ENCODE results near the gene CAMSAP2.

CAMSAP2 gene

DNA sequence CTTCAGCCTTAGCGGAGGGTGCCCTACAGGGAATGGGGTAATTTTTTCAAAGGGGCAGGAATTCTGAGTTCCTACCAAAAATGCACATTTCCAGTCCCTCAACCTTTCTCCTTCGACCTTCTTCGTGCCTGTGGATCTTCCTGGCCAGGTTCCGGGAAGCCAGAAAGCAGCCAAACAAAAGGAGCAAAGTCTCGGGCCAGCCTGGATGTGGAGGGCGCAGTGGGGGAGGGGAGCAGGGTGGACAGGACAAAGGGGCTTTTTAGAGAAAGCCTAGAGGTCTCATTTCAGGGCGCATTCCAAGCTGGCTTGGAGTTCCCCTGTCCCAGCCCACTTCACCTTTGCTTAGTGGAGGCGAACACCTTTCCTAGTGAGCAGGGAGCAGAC is 153.1 kb downstream of the CAMSAP2 start:
- DNase-seq, result peak in 3 of 42 donors; percentile 13 to 36 (median 30)
- intact Hi-C loops (cut with DNase I), result no loop called here

- intact Hi-C loops (cut with DNase I), result no loop called here
These were observed 153.9 kb downstream of the CAMSAP2 start for GRCh38 chr1:200892546-200892945.

DNA sequence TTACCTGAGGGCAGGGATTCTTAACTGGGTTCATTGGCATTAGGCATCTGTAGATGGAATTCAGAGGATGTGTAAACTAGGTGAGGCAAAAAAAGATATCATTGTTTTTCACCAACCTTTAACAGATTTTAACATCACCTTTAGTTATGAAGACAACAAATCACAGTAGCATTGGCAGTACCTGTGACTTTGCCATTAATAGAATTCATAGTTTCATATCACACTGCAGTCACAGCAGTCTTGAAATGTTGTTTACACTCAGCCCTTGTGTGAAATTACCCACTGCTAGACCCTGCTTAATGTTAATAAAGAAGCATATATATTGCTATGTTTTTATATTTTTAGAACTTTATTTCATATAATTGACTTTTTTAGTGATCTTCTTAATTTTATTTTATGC is 154.3 kb downstream of the CAMSAP2 start:
- intact Hi-C loops (cut with DNase I), result no loop called here
- DNase-seq, result no peak

More at GRCh38 chr1:200892546-200892945, 153.9 kb downstream of the CAMSAP2 start:
- no peak for DNase-seq

DNA sequence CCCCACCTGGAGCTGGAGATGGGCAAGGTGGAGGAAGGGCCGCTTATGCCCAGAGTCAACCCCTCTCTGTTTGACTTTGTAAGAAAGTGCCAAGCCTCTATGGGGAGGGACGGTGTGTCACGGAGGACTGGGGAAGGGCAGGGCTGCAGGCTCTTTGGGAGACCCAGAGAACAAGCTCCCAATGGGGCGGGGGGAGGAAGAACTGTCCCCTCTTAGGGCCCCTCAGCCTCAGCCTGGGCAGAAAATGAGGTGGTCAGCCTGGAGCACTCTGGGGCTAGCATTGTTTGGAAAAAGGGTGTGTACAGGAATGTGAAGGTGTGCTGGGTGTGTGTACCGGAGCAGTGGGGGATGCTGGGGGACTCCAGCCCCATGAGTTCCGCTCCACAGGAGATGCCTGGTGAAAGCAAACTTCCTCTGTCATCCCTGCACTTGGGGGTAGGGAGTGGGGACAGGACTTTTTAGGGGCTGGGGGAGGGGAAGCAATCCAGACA is 154.8 kb downstream of the CAMSAP2 start:
- DNase-seq, result no peak
- intact Hi-C loops (cut with DNase I), result no loop called here

DNA sequence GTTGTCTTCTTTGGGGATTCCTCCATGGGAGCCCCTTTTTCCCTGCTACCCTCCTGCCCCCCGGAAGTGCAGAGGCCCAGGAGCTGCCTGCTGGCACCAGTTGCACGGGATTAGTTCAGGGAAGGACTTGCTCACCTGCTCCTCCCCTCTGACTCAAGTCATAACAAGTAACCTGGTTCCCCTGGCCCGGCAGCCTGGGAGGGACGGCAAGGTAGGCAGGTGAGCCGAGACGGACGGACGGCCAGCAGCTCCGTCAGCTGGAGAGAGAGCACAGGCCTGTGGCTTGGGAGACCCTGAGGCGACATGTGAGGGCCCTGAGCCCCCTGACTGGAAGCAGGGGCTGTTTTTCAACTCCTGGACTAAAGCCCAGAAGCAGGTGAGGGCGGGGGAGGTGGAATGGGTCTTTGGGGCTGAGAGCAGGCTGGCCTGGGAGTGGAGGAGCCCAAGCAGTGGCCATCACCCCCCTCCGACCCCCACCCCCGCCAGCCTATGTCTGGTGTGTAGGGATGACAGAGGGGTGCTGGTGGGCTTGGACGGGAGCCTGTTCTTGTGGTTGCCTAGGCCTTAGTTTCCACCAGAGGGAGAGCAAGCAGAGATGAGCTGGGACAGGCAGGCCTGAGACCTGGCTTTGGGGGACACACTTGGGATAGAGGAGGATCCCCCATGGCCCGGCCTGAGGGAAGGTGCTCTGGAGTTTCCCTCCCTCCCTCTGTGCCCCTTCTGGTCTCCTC is 156.2 kb downstream of the CAMSAP2 start, which contains the start of gene INAVA:
TSS of gene INAVA (plus strand) at position 189 of the 731 bp plus-strand sequence. CDS start 3,501 bp downstream, outside the sequence.
- intact Hi-C loops (cut with DNase I), result no loop called here
- DNase-seq, result no peak

GRCh38 chr1:200895443-200895789 is 156.7 kb downstream of the CAMSAP2 start:
- intact Hi-C loops (cut with DNase I), result no loop called here
- DNase-seq, result no peak

DNA sequence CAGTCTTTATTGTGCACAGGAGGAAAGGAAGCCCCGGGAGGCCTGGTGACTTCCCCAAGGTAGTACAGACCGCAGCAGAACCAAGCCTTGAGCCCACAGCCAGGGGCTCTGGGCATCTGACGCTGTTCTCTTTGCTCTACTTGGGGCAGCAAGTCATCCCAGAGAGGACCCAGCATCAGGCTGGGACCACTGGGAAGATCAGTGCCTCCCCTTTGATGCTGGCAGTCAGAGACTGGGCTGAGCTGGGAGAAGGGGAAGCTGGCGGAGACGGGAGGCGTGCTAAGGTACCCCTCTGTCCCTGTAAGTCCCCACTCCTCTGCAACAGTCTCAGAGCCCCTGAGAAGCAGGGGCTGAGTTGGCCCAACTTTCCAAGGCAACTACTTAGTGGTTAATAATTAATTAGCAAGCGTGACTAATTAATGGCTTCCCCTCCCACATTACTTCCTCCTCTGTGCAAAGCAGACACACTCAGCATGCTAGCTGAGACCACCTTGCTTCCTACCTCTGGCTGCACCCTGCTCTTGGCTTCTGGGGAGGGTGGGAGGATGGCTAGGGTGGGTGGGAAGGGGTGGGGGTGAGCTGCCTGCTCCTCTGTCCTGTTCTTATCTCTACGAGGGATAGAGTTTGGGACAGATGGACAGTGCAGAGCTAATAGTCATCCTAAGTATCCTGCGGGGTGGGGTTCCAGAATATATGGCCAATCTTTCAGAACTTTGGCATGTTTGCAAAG is 157.3 kb downstream of the CAMSAP2 start:
- intact Hi-C loops (cut with DNase I), result no loop called here
- DNase-seq, result no peak

DNA sequence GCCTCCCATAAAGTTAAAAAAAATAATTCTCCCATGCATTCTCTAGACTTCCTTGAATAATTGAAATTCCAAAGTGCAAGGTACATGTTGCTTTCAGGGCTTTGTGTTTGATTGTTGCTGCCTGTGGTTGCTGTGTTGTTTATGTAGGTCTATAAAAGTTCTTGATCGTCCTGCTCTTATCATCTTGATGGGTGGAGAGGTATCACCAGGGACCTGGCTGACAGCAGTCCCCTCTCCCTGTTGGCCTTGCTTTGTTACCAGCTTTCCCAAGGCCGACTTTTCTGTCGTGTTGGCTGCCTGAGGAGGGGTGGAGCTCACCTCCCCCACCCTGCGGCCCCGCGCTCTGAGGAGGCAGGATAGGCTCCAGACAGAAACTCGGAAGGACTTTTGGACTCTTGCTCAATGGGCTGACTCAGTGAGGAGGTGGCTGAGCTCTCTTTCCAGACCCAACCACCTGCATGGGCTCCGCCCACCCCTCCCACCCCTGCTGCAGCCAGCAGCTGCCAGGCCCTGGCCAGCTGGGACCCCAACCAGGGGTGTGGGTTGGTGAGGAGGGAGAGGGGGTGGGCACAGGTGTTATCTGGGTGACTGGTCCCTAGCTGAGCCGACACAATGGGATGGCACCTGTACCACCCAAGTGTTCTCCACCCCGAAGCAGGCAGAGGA is 158.0 kb downstream of the CAMSAP2 start:
- no peak for DNase-seq
- intact Hi-C loops (cut with DNase I), result no loop called here

DNA sequence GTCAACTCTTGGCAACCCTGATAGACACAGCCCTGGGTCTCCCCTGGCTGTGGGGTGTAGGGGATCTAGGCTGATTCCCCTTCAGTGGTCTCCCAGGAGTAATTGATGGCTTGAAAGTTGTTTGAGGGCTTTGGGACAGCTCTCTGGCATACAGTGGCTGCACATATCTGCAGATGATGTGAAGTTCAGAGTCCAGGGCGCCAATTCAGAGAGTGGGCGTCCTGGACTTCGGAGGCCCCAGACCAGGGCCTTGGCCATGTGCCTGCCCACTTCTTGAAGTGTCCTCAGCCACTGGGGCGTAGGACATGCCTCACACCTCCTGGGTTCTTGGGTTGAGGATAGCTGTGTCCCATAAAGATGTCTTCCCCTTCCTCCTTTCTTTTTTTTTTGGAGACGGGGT is 158.6 kb downstream of the CAMSAP2 start:
- intact Hi-C loops (cut with DNase I), result no loop called here
- DNase-seq, result no peak

- DNase-seq, result no peak
- intact Hi-C loops (cut with DNase I), result no loop called here
These were observed 160.3 kb downstream of the CAMSAP2 start for GRCh38 chr1:200899015-200899386.

DNA sequence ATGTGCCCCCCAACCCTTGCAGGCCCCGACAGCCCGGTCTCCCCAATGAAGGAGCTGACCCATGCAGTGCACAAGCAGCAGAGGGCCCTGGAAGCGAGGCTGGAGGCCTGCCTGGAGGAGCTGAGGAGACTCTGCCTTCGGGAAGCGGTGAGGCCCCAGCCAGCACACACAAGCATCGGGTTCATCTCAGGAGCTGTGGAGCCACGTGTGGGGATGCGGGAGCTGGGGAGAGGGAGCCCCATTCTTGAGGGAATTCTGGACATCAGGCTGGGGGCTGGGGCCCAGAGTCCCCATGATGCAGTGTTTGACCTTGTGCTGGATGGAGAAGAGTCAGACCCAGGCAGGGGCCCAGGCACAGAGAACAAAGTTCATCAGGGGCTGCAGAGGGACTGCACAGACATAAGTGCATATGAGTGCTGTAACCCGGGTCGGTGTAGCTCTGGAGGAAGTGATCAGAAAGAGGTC is 160.8 kb downstream of the CAMSAP2 start:
- intact Hi-C loops (cut with DNase I), result no loop called here
- DNase-seq, result no peak

- intact Hi-C loops (cut with DNase I), result no loop called here
- no peak for DNase-seq
These were observed 161.5 kb downstream of the CAMSAP2 start for GRCh38 chr1:200899954-200900867.

DNA sequence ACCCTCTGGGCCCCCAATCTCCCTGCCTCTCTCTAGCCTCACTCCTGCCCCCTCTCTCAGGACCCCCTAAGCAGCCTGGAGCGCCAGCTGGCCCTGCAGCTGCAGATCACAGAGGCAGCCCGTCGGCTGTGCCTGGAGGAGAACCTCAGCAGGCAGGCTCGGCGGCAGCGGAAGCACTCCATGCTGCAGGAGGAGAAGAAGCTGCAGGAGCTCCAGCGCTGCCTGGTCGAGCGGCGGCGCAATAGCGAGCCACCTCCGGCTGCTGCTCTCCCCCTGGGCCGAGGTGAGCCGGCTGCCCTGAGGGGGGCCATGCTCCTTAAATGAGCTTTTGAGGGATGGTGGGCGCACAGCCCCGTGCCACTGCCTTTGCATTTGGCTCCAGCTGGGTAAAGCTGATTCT is 162.2 kb downstream of the CAMSAP2 start:
- no peak for DNase-seq
- intact Hi-C loops (cut with DNase I), result no loop called here

DNA sequence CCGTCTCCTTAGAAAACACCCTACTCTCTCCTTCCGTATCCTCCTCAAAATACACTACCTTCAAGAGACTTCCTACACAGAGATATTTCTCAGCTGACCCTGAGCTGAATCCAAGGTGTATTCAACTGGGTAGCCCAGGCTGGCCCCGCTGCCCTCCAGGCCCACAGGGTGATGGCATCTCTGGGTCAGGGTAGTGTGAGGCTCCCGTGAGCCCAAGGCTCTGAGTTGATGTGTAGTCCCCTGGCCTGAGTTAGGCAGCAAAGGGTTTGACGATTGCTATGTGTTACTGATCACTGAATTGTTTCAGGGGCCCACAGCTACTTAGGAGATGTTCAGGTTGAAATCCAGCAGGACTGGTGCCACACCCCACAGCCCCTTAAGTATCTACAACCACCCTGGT is 162.7 kb downstream of the CAMSAP2 start:
- intact Hi-C loops (cut with DNase I), result no loop called here
- no peak for DNase-seq

DNA sequence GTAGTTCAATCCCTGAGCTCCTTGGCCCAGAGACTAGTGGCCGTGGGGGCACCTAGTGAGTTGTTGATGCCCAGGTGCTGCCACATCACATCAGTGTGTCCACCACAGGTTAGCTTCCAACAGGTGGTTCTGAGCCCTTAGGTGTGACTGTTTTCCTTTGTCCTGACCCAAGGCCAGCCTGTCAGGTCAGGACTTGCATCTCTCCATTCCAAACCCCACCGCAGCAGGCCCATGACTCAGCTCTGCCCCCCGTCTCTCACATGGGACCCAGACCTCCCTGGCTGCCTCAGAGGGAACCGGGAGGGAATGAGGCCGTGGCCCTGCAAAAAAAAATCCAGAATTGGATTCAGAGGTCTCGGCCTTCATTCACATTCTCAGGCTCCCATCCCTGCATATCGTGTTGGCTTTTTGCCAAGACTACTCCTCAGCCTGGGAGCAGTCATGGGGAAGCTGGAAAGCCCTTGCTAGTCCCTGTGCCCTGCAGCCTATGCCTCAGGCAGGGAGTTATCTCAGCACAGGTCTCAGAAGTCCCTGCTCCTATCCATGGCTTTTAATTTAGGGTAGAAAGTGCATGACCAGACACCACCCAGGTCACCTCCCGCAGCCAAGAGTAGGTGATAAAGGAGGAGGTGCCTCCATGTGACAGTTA is 163.2 kb downstream of the CAMSAP2 start:
- no peak for DNase-seq
- intact Hi-C loops (cut with DNase I), result no loop called here

DNA sequence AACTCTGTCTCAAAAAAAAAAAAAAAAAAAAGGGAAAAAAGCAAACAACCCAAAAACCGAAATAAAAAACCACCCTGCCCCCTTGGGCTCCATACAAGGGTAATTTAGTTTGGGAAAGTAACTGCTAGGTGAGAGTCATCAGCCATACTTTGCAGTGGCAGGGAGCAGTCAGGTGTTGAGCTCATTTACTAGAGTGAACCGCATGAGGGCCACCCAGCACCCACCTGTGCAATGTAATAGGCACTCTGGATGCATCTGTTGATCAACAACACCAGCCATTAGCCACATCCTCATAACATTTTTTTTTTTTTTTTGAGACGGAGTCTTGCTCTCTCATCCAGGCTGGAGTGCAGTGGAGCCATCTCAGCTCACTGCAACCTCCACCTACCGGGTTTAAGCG is 165.1 kb downstream of the CAMSAP2 start:
- intact Hi-C loops (cut with DNase I), result no loop called here
- no peak for DNase-seq

DNA sequence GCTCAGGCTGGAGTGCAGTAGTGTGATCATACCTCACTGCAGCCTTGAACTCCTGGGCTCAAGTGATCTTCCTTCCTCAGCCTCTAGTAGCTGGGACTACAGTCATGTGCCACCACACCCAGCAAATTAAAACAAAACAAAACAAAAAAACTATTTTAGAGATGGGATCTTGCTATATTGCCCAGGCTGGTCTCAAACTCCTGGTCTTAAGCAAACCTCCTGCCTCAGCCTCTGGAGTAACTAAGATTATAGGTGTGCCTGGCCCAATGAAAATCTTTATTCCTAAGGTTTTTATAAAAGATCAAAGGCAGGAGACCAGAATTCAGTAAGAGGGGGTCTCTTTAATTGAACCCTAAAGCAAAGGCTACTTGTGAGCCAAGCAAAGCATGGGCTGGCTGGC is 166.1 kb downstream of the CAMSAP2 start:
- intact Hi-C loops (cut with DNase I), result no loop called here
- DNase-seq, result no peak

DNA sequence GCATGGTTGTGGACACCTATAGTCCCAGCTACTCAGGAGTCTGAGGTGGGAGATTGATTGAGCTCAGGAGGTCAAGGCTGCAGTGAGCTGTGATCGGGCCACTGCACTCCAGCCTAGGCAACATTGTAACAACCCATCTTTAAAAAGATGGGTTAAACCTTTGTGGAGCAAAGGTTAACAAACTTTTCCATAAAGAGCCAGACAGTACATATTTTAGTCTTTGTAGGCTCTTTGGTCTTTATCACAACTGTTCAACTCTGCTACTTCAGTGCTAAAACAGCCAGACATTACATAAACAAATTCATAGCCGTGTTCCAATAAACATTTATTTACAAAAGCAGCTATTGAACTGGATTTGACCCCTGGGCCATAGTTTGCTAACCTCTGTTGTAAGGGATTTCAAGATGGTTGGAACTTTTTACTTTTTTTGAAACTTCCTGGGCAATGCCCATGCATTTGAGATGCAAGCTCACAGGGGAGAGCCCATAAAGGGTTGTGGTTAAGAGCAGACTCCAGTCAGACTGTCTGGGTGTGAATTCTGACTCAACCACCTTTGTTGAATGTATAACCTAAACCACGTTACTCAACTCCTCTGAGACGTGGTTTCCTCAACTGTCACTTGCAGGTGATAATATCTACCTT is 166.8 kb downstream of the CAMSAP2 start:
- intact Hi-C loops (cut with DNase I), result no loop called here
- no peak for DNase-seq

Data from head of caudate nucleus (tissue), 42 donors.